ENCODE results near the gene DNMBP.
A peak's percentile ranks its signal among the peaks of the same experiment; 100 is the strongest.
"Not testable (repeated sequence)": the region's sequence is repeated elsewhere in the genome, so short reads cannot be mapped to it uniquely, and the experiment has no call there.

The DNMBP gene

GRCh38 chr10:100013621-100014020, 3.9 kb upstream of the DNMBP start:
- no peak for DNase-seq

GRCh38 chr10:100011906-100012305, 2.2 kb upstream of the DNMBP start:
- DNase-seq, result not testable (repeated sequence)

GRCh38 chr10:100009283-100009792, 409 bp downstream of the DNMBP start:
- no peak for DNase-seq

- no peak for DNase-seq
Measured at GRCh38 chr10:100008708-100009282, 952 bp downstream of the DNMBP start.

- DNase-seq, result no peak
Measured at GRCh38 chr10:100008142-100008522, 1.6 kb downstream of the DNMBP start.

GRCh38 chr10:100007231-100008141, 2.3 kb downstream of the DNMBP start:
- no peak for DNase-seq

- no peak for DNase-seq
Measured at GRCh38 chr10:100006243-100006886, 3.4 kb downstream of the DNMBP start.

- no peak for DNase-seq
Measured at GRCh38 chr10:100004805-100005510, 4.8 kb downstream of the DNMBP start.

GRCh38 chr10:100000109-100000644, 9.6 kb downstream of the DNMBP start:
- DNase-seq, result no peak

GRCh38 chr10:99999319-100000108, 10.2 kb downstream of the DNMBP start:
- no peak for DNase-seq

GRCh38 chr10:99998889-99999288, 10.9 kb downstream of the DNMBP start:
- no peak for DNase-seq

GRCh38 chr10:99996671-99997648, 12.8 kb downstream of the DNMBP start:
- DNase-seq, result no peak

- DNase-seq, result no peak
Measured at GRCh38 chr10:99995713-99996112, 14.0 kb downstream of the DNMBP start.

GRCh38 chr10:99995269-99995668, 14.5 kb downstream of the DNMBP start:
- DNase-seq, result no peak

GRCh38 chr10:99994801-99995200, 14.9 kb downstream of the DNMBP start:
- no peak for DNase-seq

GRCh38 chr10:99993701-99994689, 15.8 kb downstream of the DNMBP start:
- DNase-seq, result peak; percentile 3

- not testable (repeated sequence) for DNase-seq
Measured at GRCh38 chr10:99985637-99986036, 24.1 kb downstream of the DNMBP start.

GRCh38 chr10:99984211-99985034, 25.3 kb downstream of the DNMBP start:
- DNase-seq, result no peak
